NT2/D1 (cell line): Measurements from ENCODE around the gene NOTO.
"Not testable (repeated sequence)": the region's sequence is repeated elsewhere in the genome, so short reads cannot be mapped to it uniquely, and the experiment has no call there.

Experiments used
- SUZ12 ChIP-seq: IDR thresholded peaks from 2 replicates; pipeline ENCODE4 v1.6.1; 2011; ENCODE audit not compliant: insufficient read length, insufficient read depth; ENCODE audit errors: extremely low read depth
- ZNF274 ChIP-seq: IDR thresholded peaks from 2 replicates; pipeline ENCODE4 v1.6.1; 2011; ENCODE audit warnings: mild to moderate bottlenecking, low read depth, low read length

DNA sequence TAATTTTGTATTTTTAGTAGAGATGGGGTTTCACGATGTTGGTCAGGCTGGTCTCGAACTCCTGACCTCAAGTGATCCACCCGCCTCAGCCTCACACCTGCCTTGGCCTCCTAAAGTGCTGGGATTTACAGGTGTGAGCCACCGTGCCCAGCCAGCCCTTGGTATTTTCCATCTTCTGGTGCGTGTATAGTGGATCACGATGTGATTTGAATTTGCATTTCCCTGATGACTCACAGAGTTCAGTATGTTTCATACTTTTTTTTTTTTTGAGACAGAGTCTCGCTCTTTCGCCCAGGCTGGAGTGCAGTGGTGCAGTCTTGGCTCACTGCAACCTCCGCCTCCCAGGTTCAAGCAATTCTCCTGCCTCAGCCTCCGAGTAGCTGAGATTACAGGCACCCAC, 2.1 kb upstream of the NOTO start:
- TF ChIP-seq ZNF274, SUZ12: not testable (repeated sequence)
